ENCODE data around the gene CHST12.
A peak's percentile ranks its signal among the peaks of the same experiment; 100 is the strongest.
"Not testable (repeated sequence)": the region's sequence is repeated elsewhere in the genome, so short reads cannot be mapped to it uniquely, and the experiment has no call there.

The CHST12 gene

GRCh38 chr7:2403718-2404648 lies 572 bp downstream of the CHST12 start:
- DNase-seq (ENCODE audit: low spot score) = peak; percentile 66

- DNase-seq (ENCODE audit: low spot score) = peak; percentile 9
Measured at GRCh38 chr7:2404714-2405119, 1.3 kb downstream of the CHST12 start.

- DNase-seq (ENCODE audit: low spot score) = no peak
Measured at GRCh38 chr7:2405201-2405600, 1.8 kb downstream of the CHST12 start.

GRCh38 chr7:2405601-2406345 lies 2.4 kb downstream of the CHST12 start:
- peak; percentile 10 for DNase-seq (ENCODE audit: low spot score)

- no peak for DNase-seq (ENCODE audit: low spot score)
Measured at GRCh38 chr7:2409745-2410414, 6.5 kb downstream of the CHST12 start.

- DNase-seq (ENCODE audit: low spot score) = no peak
Measured at GRCh38 chr7:2411049-2411448, 7.6 kb downstream of the CHST12 start.

GRCh38 chr7:2411815-2412586 lies 8.6 kb downstream of the CHST12 start:
- DNase-seq (ENCODE audit: low spot score) = no peak

GRCh38 chr7:2412587-2413201 lies 9.3 kb downstream of the CHST12 start:
- DNase-seq (ENCODE audit: low spot score) = peak; percentile 8

GRCh38 chr7:2416063-2416462 lies 12.7 kb downstream of the CHST12 start:
- DNase-seq (ENCODE audit: low spot score) = no peak

GRCh38 chr7:2416650-2417049 lies 13.2 kb downstream of the CHST12 start:
- no peak for DNase-seq (ENCODE audit: low spot score)

- DNase-seq (ENCODE audit: low spot score) = not testable (repeated sequence)
Measured at GRCh38 chr7:2417178-2417577, 13.8 kb downstream of the CHST12 start.

- peak; percentile 90 for DNase-seq (ENCODE audit: low spot score)
Measured at GRCh38 chr7:2417981-2418481, 14.6 kb downstream of the CHST12 start.

GRCh38 chr7:2420216-2420933 lies 17.0 kb downstream of the CHST12 start:
- no peak for DNase-seq (ENCODE audit: low spot score)

GRCh38 chr7:2421943-2422310 lies 18.5 kb downstream of the CHST12 start:
- no peak for DNase-seq (ENCODE audit: low spot score)

- no peak for DNase-seq (ENCODE audit: low spot score)
Measured at GRCh38 chr7:2425749-2426148, 22.3 kb downstream of the CHST12 start.

GRCh38 chr7:2431260-2431867 lies 28.0 kb downstream of the CHST12 start:
- DNase-seq (ENCODE audit: low spot score) = no peak

GRCh38 chr7:2432910-2433712 lies 29.7 kb downstream of the CHST12 start:
- no peak for DNase-seq (ENCODE audit: low spot score)

GRCh38 chr7:2433713-2434550 lies 30.5 kb downstream of the CHST12 start:
- no peak for DNase-seq (ENCODE audit: low spot score)
